Measurements from ENCODE around the gene ELOVL2.

- TF ChIP-seq POLR2AphosphoS5 (IDR thresholded peaks at IDR 0.05; ENCODE audit: borderline replicate concordance, low read depth, low read length) (no peak), EZH2 (IDR thresholded peaks at IDR 0.05) (no peak), FOXP2 (optimal IDR thresholded peaks at IDR 0.05; ENCODE audit: control extremely low read depth, extremely low read length, insufficient read depth) (no peak)
These were observed 94.3 kb downstream of the ELOVL2 start for GRCh38 chr6:10949579-10950490.

All from SK-N-MC (cell line).